Heart right ventricle (tissue), 16 donors: ENCODE data around the gene TNS3. TPM values are rescaled to one million over a fixed set of nuclear protein-coding genes. Genes with fewer than 3 reads are reported as not detected.

Source experiments
- ATAC-seq, 8 donors: fragments of 200-7000 bp; cut with Tn5 transposase; one replicate each; pipeline ENCODE4 v1.9.1; 2020; ENCODE audit warnings: mild to moderate bottlenecking in 8 of 8, moderate library complexity in 8 of 8, moderate number of reproducible peaks in 1 of 8
- DNase-seq, 2 donors: peaks; one replicate each; pipeline ENCODE4 v3.0.0-alpha.2; 2020
- H3K27ac ChIP-seq, 10 donors: fragments of 200-600 bp; sonication (generic) in 2 of 10; one replicate each; pipeline versions ENCODE4 v1.5.0 to v1.8.0; 2020 to 2022; ENCODE audit warnings: mild to moderate bottlenecking in 3 of 10
- H3K27me3 ChIP-seq, 7 donors: fragments of 200-600 bp; one replicate each; pipeline ENCODE4 v1.8.0; 2021 to 2022; ENCODE audit warnings: mild to moderate bottlenecking in 2 of 7
- H3K36me3 ChIP-seq, 9 donors: fragments of 200-600 bp; sonication (generic) in 1 of 9; one replicate each; pipeline versions ENCODE4 v1.5.0 to v1.8.0; 2020 to 2022; ENCODE audit warnings: mild to moderate bottlenecking in 2 of 9
- H3K4me1 ChIP-seq, 9 donors: fragments of 200-600 bp; sonication (generic) in 1 of 9; one replicate each; pipeline versions ENCODE4 v1.5.0 to v1.8.0; 2020 to 2022; ENCODE audit warnings: mild to moderate bottlenecking in 4 of 9
- H3K4me3 ChIP-seq, 10 donors: fragments of 200-600 bp; sonication (generic) in 2 of 10; one replicate each; pipeline versions ENCODE4 v1.5.0 to v1.8.0; 2020 to 2022; ENCODE audit warnings: mild to moderate bottlenecking in 7 of 10, moderate library complexity in 2 of 10
- H3K9me3 ChIP-seq, 11 donors: fragments of 200-600 bp in 10 of 11; sonication (generic) in 2 of 11; one replicate each; pipeline versions ENCODE4 v1.5.0 to v1.8.0; 2013 to 2022; ENCODE audit warnings: mild to moderate bottlenecking in 2 of 11, control low read depth in 1 of 11, moderate library complexity in 1 of 11
- WGBS, 2 donors: extraction: QIAGEN DNeasy Blood & Tissue Kit; methylation state at CpG; one replicate each; pipeline ENCODE4 v1.1.7; 2013; ENCODE audit warnings: inconsistent platforms in 1 of 2; 5-methylcytosine and 5-hydroxymethylcytosine counted together
- intact Hi-C, 10 donors: fragments of 100-400 bp; cut with DNase I; formaldehyde crosslinking; loops; one replicate each; pipeline versions ENCODE4 v1.11.1 to v1.14.2; 2022
- polyA plus RNA-seq, 2 donors: library from polyadenylated mRNA; stranded (reverse); fragments of 200-250 nt; gene quantifications; one replicate each; pipeline ENCODE4 v1.2.3, GENCODE V29; 2013
- total RNA-seq, 10 donors: library from RNA; stranded (reverse); fragmentation: NEBNext Ultra II Directional in 3 of 10; extraction: Animal tissue kit (Norgen Biotek cat#: 25700) in 3 of 10; gene quantifications; one replicate each; pipeline versions ENCODE4 v1.2.1 to v1.2.4, GENCODE V29; 2021 to 2023
- TF ChIP-seq, protein P1 (sequence below), 9 donors: fragments of 200-600 bp; sonication (generic) in 2 of 9; IDR thresholded peaks; one replicate each; pipeline versions ENCODE4 v1.5.0 to v1.8.0; 2021 to 2022; ENCODE audit warnings: antibody characterized with exemption in 9 of 9, mild to moderate bottlenecking in 5 of 9, moderate library complexity in 1 of 9
- donor health status: Arrhythmogenic right ventricular cardiomyopathy.
- donor health status: ischemic (EF 13 %, LVEDD 7.1; RV severe dilation, severe dysfunction).
- donor health status: healthy with polysubstance abuse.
- donor health status: DM: no; HTN: yes; CAD: no.
- donor health status: DM: no; HTN: no; CAD: no.
- donor health status: ischemic (EF 25% LVEDD 6.9; RV normal size, moderate dysfunction).
- donor health status: ischemic (EF 25% LVEDD 5.7; RV mildly dilated, moderate dysfunction).
- donor health status: healthy.
- donor health status: DM: yes; HTN: yes; CAD: no.
- donor health status: Ischemic cardiomyopathy.
- donor health status: ischemic (EF 35%, LVEDD 5.7; RV mildly dilated, moderate dysfunction).
- donor health status: nonischemic (EF 11% LVEDD 7.7; RV severe dilation, severe dysfunction).
- donor health status: DM: yes; HTN: yes; CAD: no.
- donor health status: PGD.
- donor health status: ischemic (EF 29% LVEDD 5.4; RV normal size, mild dysfunction).
- donor health status: nonischemic (EF 23%, LVEDD 6.1; RV moderate dilation, normal function).

The TNS3 gene
- total and polyA plus RNA-seq, 12 donors: 6.7 to 74.2 (median 34.0) TPM

DNA sequence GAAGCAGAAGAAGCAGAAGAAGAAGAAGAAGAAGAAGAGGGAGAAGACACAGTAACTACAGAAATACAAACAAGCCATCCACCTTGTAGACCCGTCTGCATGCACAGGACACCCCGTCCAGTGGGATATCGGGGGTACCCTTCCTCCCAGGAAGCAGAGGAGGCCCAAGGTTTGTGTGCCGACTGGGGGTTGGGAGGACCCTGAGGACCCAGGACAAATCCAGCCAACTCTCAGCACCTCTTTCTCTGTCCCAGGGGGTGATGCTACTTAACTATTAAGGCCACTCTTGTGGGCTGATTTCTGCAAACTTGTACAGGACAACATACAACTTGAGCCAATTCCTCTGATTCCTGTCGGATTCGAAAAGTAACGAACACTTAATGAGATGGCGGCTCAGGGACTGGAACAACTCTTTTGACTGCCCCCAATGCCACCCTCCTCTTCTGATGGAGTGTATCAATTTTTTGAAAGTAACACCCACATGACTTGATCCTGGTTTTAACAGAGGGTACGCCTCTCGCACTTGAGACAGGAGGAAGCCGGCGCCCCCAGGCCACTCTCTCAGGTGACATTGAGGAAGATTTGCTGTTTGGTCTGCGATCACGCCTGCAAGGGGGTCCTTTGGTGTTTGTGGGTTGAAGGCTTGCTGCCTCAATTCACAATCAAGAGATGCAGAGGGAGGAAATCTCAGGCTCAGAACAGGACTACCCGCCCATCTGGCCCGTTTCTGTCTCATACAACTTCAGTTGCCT lies 192.6 kb downstream of the TNS3 start:
- no peak overlapping the region for H3K27ac ChIP-seq
- peaks cover 0 to 84% (median 3%) of the 10 kb centered on the region in 9 donors for H3K36me3 ChIP-seq
- TF ChIP-seq, protein P1, sequence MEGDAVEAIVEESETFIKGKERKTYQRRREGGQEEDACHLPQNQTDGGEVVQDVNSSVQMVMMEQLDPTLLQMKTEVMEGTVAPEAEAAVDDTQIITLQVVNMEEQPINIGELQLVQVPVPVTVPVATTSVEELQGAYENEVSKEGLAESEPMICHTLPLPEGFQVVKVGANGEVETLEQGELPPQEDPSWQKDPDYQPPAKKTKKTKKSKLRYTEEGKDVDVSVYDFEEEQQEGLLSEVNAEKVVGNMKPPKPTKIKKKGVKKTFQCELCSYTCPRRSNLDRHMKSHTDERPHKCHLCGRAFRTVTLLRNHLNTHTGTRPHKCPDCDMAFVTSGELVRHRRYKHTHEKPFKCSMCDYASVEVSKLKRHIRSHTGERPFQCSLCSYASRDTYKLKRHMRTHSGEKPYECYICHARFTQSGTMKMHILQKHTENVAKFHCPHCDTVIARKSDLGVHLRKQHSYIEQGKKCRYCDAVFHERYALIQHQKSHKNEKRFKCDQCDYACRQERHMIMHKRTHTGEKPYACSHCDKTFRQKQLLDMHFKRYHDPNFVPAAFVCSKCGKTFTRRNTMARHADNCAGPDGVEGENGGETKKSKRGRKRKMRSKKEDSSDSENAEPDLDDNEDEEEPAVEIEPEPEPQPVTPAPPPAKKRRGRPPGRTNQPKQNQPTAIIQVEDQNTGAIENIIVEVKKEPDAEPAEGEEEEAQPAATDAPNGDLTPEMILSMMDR (IDR thresholded peaks at IDR 0.05): no peak
- DNase-seq (no peak), ATAC-seq (no peak)
- WGBS, 2 donors: 96 to 98% methylated on average over 16 of the region's 16 CpGs
- no peak overlapping the region for H3K4me3 ChIP-seq
- intact Hi-C loops: loop anchor here in 1 of 10 donors (10.0 kb wide), 1 partner anchor 105 kb away; no protein-coding TSS in a partner anchor
- H3K9me3 ChIP-seq: peaks cover 0 to 4% (median 0%) of the 10 kb centered on the region in 11 donors
- H3K4me1 ChIP-seq: peaks cover 0 to 24% (median 9%) of the 10 kb centered on the region in 9 donors
- H3K27me3 ChIP-seq: no peaks in the 10 kb centered on the region

DNA sequence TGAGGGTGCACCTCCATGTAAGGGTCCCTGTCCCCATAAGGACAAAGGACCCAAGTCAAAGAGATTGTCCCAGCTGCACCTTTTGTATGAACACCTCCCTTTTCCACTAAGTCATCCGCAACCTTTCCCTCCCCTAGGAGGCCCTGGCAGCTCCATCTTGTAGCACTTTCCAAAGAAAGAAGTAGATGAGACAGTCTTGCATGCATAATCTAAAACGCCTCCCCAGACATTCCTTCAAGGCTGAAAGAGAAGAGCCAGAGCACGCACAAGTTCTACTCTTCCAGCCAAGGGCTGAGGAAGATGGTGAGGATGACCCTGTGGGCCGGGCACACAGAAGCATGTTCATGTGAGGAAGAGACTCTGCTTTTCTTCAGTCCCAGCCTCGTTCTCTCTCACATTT lies 194.4 kb downstream of the TNS3 start:
- TF ChIP-seq, protein P1 (IDR thresholded peaks at IDR 0.05): no peak
- Histone ChIP-seq H3K4me1 (peaks cover 0 to 18% (median 2%) of the 10 kb centered on the region in 9 donors), H3K9me3 (peaks cover 0 to 4% (median 0%) of the 10 kb centered on the region in 11 donors), H3K36me3 (peaks cover 0 to 65% (median 0%) of the 10 kb centered on the region in 9 donors), H3K4me3 (no peak overlapping the region), H3K27ac (no peak overlapping the region), H3K27me3 (no peaks in the 10 kb centered on the region)
- WGBS, 2 donors: 84 to 93% methylated on average over 5 of the region's 5 CpGs
- DNase-seq (no peak), ATAC-seq (no peak)
- intact Hi-C loops: loop anchor here in 1 of 10 donors (10.0 kb wide), 1 partner anchor 103 kb away; no protein-coding TSS in a partner anchor

DNA sequence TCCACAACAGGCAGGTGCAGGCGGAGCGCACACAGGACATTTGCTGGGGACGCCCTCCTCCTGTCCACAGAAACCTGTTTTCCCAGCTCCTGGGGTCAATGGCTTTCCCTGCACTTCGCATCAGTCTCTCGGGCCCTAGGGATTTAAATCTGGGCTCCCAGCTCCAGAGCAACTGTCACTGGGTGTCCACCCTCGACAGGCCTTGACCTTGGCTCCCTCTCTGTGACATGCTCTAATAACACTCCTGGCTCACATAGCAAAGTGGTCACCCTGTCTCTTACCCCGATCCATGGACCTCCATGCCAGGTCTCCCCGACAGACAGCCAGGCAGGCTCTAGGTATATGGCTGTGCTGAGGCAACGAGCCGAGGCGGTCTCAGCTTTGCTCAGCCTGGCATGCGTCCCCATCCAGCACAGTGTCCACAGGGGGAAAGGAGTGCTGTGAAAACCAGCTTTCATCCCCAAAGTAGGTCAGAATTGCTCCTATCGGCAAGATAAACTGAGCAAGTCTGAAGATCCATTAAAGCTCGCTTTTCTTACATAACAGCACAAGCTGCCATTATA lies 195.6 kb downstream of the TNS3 start:
- Histone ChIP-seq H3K4me1 (peaks cover 0 to 15% (median 0%) of the 10 kb centered on the region in 9 donors), H3K36me3 (peaks cover 0 to 65% (median 0%) of the 10 kb centered on the region in 9 donors), H3K27ac (no peak overlapping the region), H3K27me3 (no peaks in the 10 kb centered on the region), H3K4me3 (no peak overlapping the region), H3K9me3 (peaks cover 0 to 4% (median 0%) of the 10 kb centered on the region in 11 donors)
- ATAC-seq: peak in 1 of 8 donors; percentile 26
- 83 to 86% methylated on average over 14 of the region's 14 CpGs for WGBS, 2 donors
- no peak for DNase-seq
- TF ChIP-seq, protein P1 (IDR thresholded peaks at IDR 0.05): no peak
- intact Hi-C loops: loop anchor here in 1 of 10 donors (10.0 kb wide), 1 partner anchor 102 kb away; no protein-coding TSS in a partner anchor

DNA sequence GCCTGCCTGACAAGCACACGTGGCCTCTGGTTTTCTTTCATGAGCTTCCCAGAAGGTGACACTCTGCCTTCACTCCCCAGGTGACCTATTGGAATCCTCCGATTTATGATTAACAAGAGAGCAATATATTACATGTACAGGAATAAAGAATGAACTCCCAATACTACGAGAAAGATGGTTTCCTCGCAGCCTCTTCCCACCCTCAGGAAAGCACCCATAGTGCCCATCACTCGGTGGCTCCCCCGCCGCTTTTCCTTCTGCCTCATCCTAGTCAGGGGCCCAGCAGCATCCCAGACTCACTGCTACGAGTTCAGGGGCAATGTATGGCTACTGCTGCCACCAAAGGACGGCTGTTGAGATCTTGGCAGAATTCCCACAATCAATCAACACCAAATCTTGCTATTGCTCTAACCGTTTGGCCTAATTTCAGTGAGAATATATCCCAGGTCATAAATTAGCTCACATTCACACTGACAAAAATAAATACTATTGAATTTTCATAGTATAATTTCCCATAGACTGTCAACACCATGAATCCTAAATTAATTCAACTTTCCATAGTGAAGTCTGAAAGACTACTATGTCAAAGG lies 196.3 kb downstream of the TNS3 start:
- Histone ChIP-seq H3K27me3 (no peaks in the 10 kb centered on the region), H3K9me3 (peaks cover 0 to 4% (median 0%) of the 10 kb centered on the region in 11 donors), H3K36me3 (peaks cover 0 to 65% (median 0%) of the 10 kb centered on the region in 9 donors), H3K4me1 (peaks cover 0 to 19% (median 5%) of the 10 kb centered on the region in 9 donors), H3K4me3 (no peak overlapping the region), H3K27ac (no peak overlapping the region)
- intact Hi-C loops: loop anchor here in 1 of 10 donors (10.0 kb wide), 1 partner anchor 101 kb away; no protein-coding TSS in a partner anchor
- no peak for ATAC-seq
- TF ChIP-seq, protein P1 (IDR thresholded peaks at IDR 0.05): no peak
- no peak for DNase-seq
- 77 to 82% methylated on average over 10 of the region's 10 CpGs for WGBS, 2 donors
